Measurements from ENCODE around the gene ACBD6. TPM values are rescaled to one million over a fixed set of nuclear protein-coding genes. Genes with fewer than 3 reads are reported as not detected.

Gene ACBD6
- total RNA-seq, 1 donor from 2014 or later, result 34.4 TPM

GRCh38 chr1:180265871-180266270, 236.5 kb downstream of the ACBD6 start:
- TF ChIP-seq POLR2A (IDR thresholded peaks at IDR 0.05) (no peak), POLR2AphosphoS5 (IDR thresholded peaks at IDR 0.05; ENCODE audit: insufficient read depth in 1 of 2, low read depth in 1 of 2) (no peak), CTCF (IDR thresholded peaks at IDR 0.05) (no peak)
- Histone ChIP-seq H3K27ac (no peak overlapping the region), H3K4me1 (no peaks in the 10 kb centered on the region), H3K36me3 (no peaks in the 10 kb centered on the region), H3K4me3 (no peak overlapping the region), H3K9me3 (no peaks in the 10 kb centered on the region), H3K27me3 (no peaks in the 10 kb centered on the region)
- intact Hi-C loops (cut with DNase I), result no loop called here
- DNase-seq (ENCODE audit: extremely low spot score in 2 of 2), result no peak

GRCh38 chr1:180265201-180265600, 237.2 kb downstream of the ACBD6 start:
- Histone ChIP-seq H3K27ac (no peak overlapping the region), H3K4me1 (no peaks in the 10 kb centered on the region), H3K36me3 (no peaks in the 10 kb centered on the region), H3K27me3 (no peaks in the 10 kb centered on the region), H3K4me3 (no peak overlapping the region), H3K9me3 (no peaks in the 10 kb centered on the region)
- intact Hi-C loops (cut with DNase I), result no loop called here
- TF ChIP-seq CTCF (IDR thresholded peaks at IDR 0.05), result no peak
- TF ChIP-seq POLR2AphosphoS5 (IDR thresholded peaks at IDR 0.05; ENCODE audit: insufficient read depth in 1 of 2, low read depth in 1 of 2), result no peak
- no peak for TF ChIP-seq POLR2A (IDR thresholded peaks at IDR 0.05)
- no peak for DNase-seq (ENCODE audit: extremely low spot score in 2 of 2)

GRCh38 chr1:180264595-180264994, 237.8 kb downstream of the ACBD6 start:
- no peak overlapping the region for H3K4me3 ChIP-seq
- no peaks in the 10 kb centered on the region for H3K9me3 ChIP-seq
- DNase-seq (ENCODE audit: extremely low spot score in 2 of 2), result no peak
- intact Hi-C loops (cut with DNase I), result no loop called here
- no peaks in the 10 kb centered on the region for H3K36me3 ChIP-seq
- no peaks in the 10 kb centered on the region for H3K4me1 ChIP-seq
- H3K27ac ChIP-seq, result no peak overlapping the region
- TF ChIP-seq POLR2A (IDR thresholded peaks at IDR 0.05) (no peak), POLR2AphosphoS5 (IDR thresholded peaks at IDR 0.05; ENCODE audit: insufficient read depth in 1 of 2, low read depth in 1 of 2) (no peak), CTCF (IDR thresholded peaks at IDR 0.05) (no peak)
- no peaks in the 10 kb centered on the region for H3K27me3 ChIP-seq

GRCh38 chr1:180262628-180263488, 239.5 kb downstream of the ACBD6 start:
- Histone ChIP-seq H3K27ac (no peak overlapping the region), H3K9me3 (no peaks in the 10 kb centered on the region), H3K27me3 (no peaks in the 10 kb centered on the region), H3K4me3 (no peak overlapping the region), H3K36me3 (no peaks in the 10 kb centered on the region), H3K4me1 (no peaks in the 10 kb centered on the region)
- TF ChIP-seq POLR2A (IDR thresholded peaks at IDR 0.05) (no peak), CTCF (IDR thresholded peaks at IDR 0.05) (no peak), POLR2AphosphoS5 (IDR thresholded peaks at IDR 0.05; ENCODE audit: insufficient read depth in 1 of 2, low read depth in 1 of 2) (no peak)
- intact Hi-C loops (cut with DNase I), result no loop called here
- no peak for DNase-seq (ENCODE audit: extremely low spot score in 2 of 2)

GRCh38 chr1:180261524-180262155, 240.7 kb downstream of the ACBD6 start:
- no peak for DNase-seq (ENCODE audit: extremely low spot score in 2 of 2)
- no peaks in the 10 kb centered on the region for H3K4me1 ChIP-seq
- TF ChIP-seq POLR2A (IDR thresholded peaks at IDR 0.05), result no peak
- no peak for TF ChIP-seq CTCF (IDR thresholded peaks at IDR 0.05)
- no peak for TF ChIP-seq POLR2AphosphoS5 (IDR thresholded peaks at IDR 0.05; ENCODE audit: insufficient read depth in 1 of 2, low read depth in 1 of 2)
- H3K4me3 ChIP-seq, result no peak overlapping the region
- H3K27me3 ChIP-seq, result no peaks in the 10 kb centered on the region
- no peak overlapping the region for H3K27ac ChIP-seq
- H3K36me3 ChIP-seq, result no peaks in the 10 kb centered on the region
- intact Hi-C loops (cut with DNase I), result no loop called here
- no peaks in the 10 kb centered on the region for H3K9me3 ChIP-seq

Measured in vagina (tissue), 2 donors.